T-cell (primary cell): ENCODE measurements around the gene GYS1. TPM values are rescaled to one million over a fixed set of nuclear protein-coding genes. Genes with fewer than 3 reads are reported as not detected.

Source experiments
- ATAC-seq, 4 experiments: fragments of 200-7000 bp in 3 of 4; fragments of 150-1000 bp in 1 of 4; cut with Tn5 transposase; replicated peaks in 1 of 4; 1 replicate in 3 of 4; 2 replicates in 1 of 4; pipeline ENCODE4 v1.10.0; 2021; ENCODE audit warnings: moderate library complexity in 3 of 4, mild to moderate bottlenecking in 2 of 4, moderate number of reproducible peaks in 1 of 4
- CTCF ChIA-PET, 2 donors: fragments of 300-600 bp; sonication (Branson Sonifier 250); formaldehyde crosslinking; loops; one replicate each; lab custom pipeline; 2022; ENCODE audit warnings: antibody characterized with exemption in 2 of 2; lab: Charles Lee
- POLR2A ChIA-PET, 2 donors: fragments of 300-600 bp; sonication (Branson Sonifier 250); formaldehyde crosslinking; loops; one replicate each; lab custom pipeline; 2022; ENCODE audit warnings: antibody characterized with exemption in 2 of 2; lab: Charles Lee
- DNase-seq, 35 experiments: peaks; one replicate each; pipeline versions ENCODE4 v3.0.0 to v3.0.0-alpha.2; 2013 to 2023
- H3K27ac ChIP-seq: one replicate; pipeline ENCODE4 v1.5.1; 2013; ENCODE audit warnings: low read length
- H3K27me3 ChIP-seq, 2 experiments: replicated peaks in 1 of 2; 1 replicate in 1 of 2; 2 replicates in 1 of 2; pipeline versions ENCODE4 v1.6.1 to v1.7.0; 2013; ENCODE audit warnings: low read length in 1 of 2, mixed read lengths in 1 of 2; ENCODE audit not compliant: control insufficient read depth in 2 of 2, insufficient read depth in 2 of 2; ENCODE audit errors: extremely low read depth in 1 of 2
- H3K36me3 ChIP-seq, 2 donors: 1 replicate in 1 of 2; 2 replicates in 1 of 2; pipeline versions ENCODE4 v1.6.1 to v1.7.0; 2013; ENCODE audit warnings: low read length in 1 of 2; ENCODE audit not compliant: control insufficient read depth in 2 of 2, insufficient read depth in 1 of 2; ENCODE audit errors: extremely low read depth in 1 of 2
- H3K4me1 ChIP-seq, 2 experiments: 1 replicate in 1 of 2; 2 replicates in 1 of 2; pipeline versions ENCODE4 v1.6.1 to v1.7.0; 2013; ENCODE audit warnings: low read length in 2 of 2, mixed read lengths in 1 of 2; ENCODE audit not compliant: insufficient read depth in 2 of 2, control insufficient read depth in 1 of 2; ENCODE audit errors: extremely low read depth in 1 of 2
- H3K4me3 ChIP-seq, 2 donors: 1 replicate in 1 of 2; 2 replicates in 1 of 2; pipeline versions ENCODE4 v1.5.1 to v1.7.0; 2013; ENCODE audit warnings: mild to moderate bottlenecking in 2 of 2, low read length in 1 of 2, moderate library complexity in 1 of 2; ENCODE audit not compliant: control insufficient read depth in 1 of 2; ENCODE audit errors: extremely low read depth in 1 of 2
- H3K9me3 ChIP-seq: 2 replicates; pipeline ENCODE4 v1.7.0; 2013
- H3K27ac Mint-ChIP-seq, 2 donors: one replicate each; pipeline ENCODE4 v1.8.0; 2020 to 2021; ENCODE audit warnings: mild to moderate bottlenecking in 2 of 2, mixed read lengths in 2 of 2
- H3K27me3 Mint-ChIP-seq, 2 donors: one replicate each; pipeline ENCODE4 v1.8.0; 2021 to 2022; ENCODE audit warnings: mixed read lengths in 2 of 2
- H3K36me3 Mint-ChIP-seq: one replicate; pipeline ENCODE4 v1.8.0; 2021; ENCODE audit warnings: mixed read lengths
- H3K4me1 Mint-ChIP-seq, 3 donors: one replicate each; pipeline ENCODE4 v1.8.0; 2020 to 2022; ENCODE audit warnings: mixed read lengths in 3 of 3, mild to moderate bottlenecking in 1 of 3
- H3K4me3 Mint-ChIP-seq, 3 donors: one replicate each; pipeline ENCODE4 v1.8.0; 2020 to 2022; ENCODE audit warnings: mild to moderate bottlenecking in 3 of 3, mixed read lengths in 3 of 3, moderate library complexity in 3 of 3
- H3K9me3 Mint-ChIP-seq, 3 donors: one replicate each; pipeline ENCODE4 v1.8.0; 2020 to 2022; ENCODE audit warnings: mixed read lengths in 3 of 3
- WGBS: methylation state at CpG from one replicate; pipeline ENCODE4 v1.1.5; 2013; ENCODE audit warnings: missing lambda C conversion rate; ENCODE audit not compliant: insufficient coverage; 5-methylcytosine and 5-hydroxymethylcytosine counted together
- total RNA-seq, 35 experiments: library from RNA in 6 of 35; stranded (reverse) in 6 of 35; fragments of 120-200 nt in 1 of 35; gene quantifications; one replicate each; pipeline versions ENCODE4 v1.2.1 to v1.2.4 and lab custom pipeline; 2013 to 2026

The GYS1 gene
- total RNA-seq, 5 donors from 2014 or later (not counting 1 experiment from before 2014, with no cell fraction given) = 28.1 to 58.9 (median 52.4) TPM

DNA sequence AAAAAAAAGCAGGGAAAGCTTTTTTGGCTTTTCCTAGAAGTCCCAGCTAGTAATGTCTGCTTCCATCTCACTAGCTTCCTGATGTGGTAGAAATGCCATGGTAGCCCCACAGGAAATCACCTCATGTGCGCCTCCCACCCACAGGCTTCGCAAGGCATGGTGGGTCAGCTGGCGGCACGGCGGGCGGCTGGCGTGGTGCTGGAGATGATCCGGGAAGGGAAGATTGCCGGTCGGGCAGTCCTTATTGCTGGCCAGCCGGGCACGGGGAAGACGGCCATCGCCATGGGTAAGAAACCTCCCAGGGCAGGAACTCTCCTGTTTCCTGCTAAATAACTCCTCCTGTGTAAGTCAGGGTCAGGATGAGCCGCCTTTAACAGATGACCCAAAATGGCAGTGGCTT lies 11.0 kb upstream of the GYS1 start:
- CTCF ChIA-PET = interaction anchor here (0.6 to 0.7 kb wide), 3 partner anchors 22 to 111 kb away, joined by 4 to 5 read pairs (median 4); no protein-coding TSS in a partner anchor
- H3K27ac ChIP-seq = no peak overlapping the region
- H3K9me3 ChIP-seq = no peaks in the 10 kb centered on the region
- POLR2A ChIA-PET = no interaction called here
- DNase-seq (no peak), ATAC-seq (no peak)
- H3K27me3 ChIP-seq = no peaks in the 10 kb centered on the region
- 98% methylated on average over 14 of the region's 15 CpGs for WGBS
- Mint-ChIP-seq H3K27me3 (no peaks in the 10 kb centered on the region), H3K9me3 (no peaks in the 10 kb centered on the region), H3K27ac (no peak overlapping the region), H3K36me3 (peaks cover 23% of the 10 kb centered on the region), H3K4me1 (peaks cover 0 to 10% (median 7%) of the 10 kb centered on the region in 3 donors), H3K4me3 (no peak overlapping the region)
- peaks cover 10 to 42% of the 10 kb centered on the region in 2 donors for H3K36me3 ChIP-seq
- no peak overlapping the region for H3K4me3 ChIP-seq
- H3K4me1 ChIP-seq = peaks cover 0 to 9% of the 10 kb centered on the region in 2 experiments

GRCh38 chr19:48999481-49000325 lies 6.6 kb upstream of the GYS1 start:
- POLR2A ChIA-PET = interaction anchor here in 1 of 2 donors (0.5 to 0.6 kb wide), 2 partner anchors 92 to 354 kb away, joined by 4 to 12 read pairs; no protein-coding TSS in a partner anchor
- no peaks in the 10 kb centered on the region for H3K9me3 ChIP-seq
- peaks cover 4 to 18% of the 10 kb centered on the region in 2 donors for H3K36me3 ChIP-seq
- H3K27me3 ChIP-seq = no peaks in the 10 kb centered on the region
- Mint-ChIP-seq H3K36me3 (peaks cover 11% of the 10 kb centered on the region), H3K4me1 (peaks cover 15 to 21% (median 20%) of the 10 kb centered on the region in 3 donors), H3K27ac (no peak overlapping the region), H3K4me3 (no peak overlapping the region), H3K9me3 (no peaks in the 10 kb centered on the region), H3K27me3 (no peaks in the 10 kb centered on the region)
- WGBS = 71% methylated on average over 14 of the region's 16 CpGs
- no peak overlapping the region for H3K27ac ChIP-seq
- peaks cover 0 to 15% of the 10 kb centered on the region in 2 experiments for H3K4me1 ChIP-seq
- ATAC-seq (peak; percentile 75 to 89 (median 84)), DNase-seq (peak; percentile 42 to 76 (median 63))
- CTCF ChIA-PET = interaction anchor here (0.6 to 1.6 kb wide), 6 partner anchors 9 to 199 kb away, joined by 3 to 7 read pairs (median 5); partner anchors contain the start of gene HSD17B14 (in 1 of the 2)
- no peak overlapping the region for H3K4me3 ChIP-seq

DNA sequence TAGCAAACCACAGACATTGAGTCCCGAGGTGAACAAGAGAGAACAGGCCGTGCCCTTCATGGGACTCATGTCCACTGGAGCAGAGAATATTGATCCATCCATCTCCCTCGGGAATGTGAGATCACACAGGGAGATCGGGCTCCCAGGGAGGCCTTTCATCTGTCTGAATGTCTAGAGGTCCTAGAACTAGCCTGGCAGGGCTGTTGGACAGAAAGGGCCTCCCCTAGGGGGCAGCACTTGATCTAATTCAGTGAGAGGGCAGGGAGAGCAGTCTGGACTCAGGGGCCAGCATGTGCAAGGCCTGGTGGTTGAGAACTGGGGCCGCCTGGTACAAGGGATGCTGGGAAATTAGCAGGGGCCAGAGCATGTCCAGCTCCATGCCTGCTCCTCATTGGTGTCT lies 4.9 kb upstream of the GYS1 start:
- ChIA-PET CTCF (interaction anchor here in 1 of 2 donors (0.5 to 0.9 kb wide), 3 partner anchors 22 to 66 kb away, joined by 3 read pairs; no protein-coding TSS in a partner anchor), POLR2A (interaction anchor here in 1 of 2 donors (0.5 kb wide), 1 partner anchor 25 kb away, joined by 4 read pairs; no protein-coding TSS in a partner anchor)
- no peak overlapping the region for H3K4me3 Mint-ChIP-seq
- Histone ChIP-seq H3K4me3 (no peak overlapping the region), H3K4me1 (peaks cover 3 to 25% of the 10 kb centered on the region in 2 experiments), H3K27me3 (no peaks in the 10 kb centered on the region), H3K27ac (no peak overlapping the region), H3K36me3 (peaks cover 0 to 4% of the 10 kb centered on the region in 2 donors), H3K9me3 (no peaks in the 10 kb centered on the region)
- peaks cover 5% of the 10 kb centered on the region for H3K36me3 Mint-ChIP-seq
- no peaks in the 10 kb centered on the region for H3K9me3 Mint-ChIP-seq
- H3K4me1 Mint-ChIP-seq = peaks cover 27 to 31% (median 30%) of the 10 kb centered on the region in 3 donors
- DNase-seq = peak in 20 of 35 experiments; percentile 20 to 55 (median 34)
- H3K27me3 Mint-ChIP-seq = no peaks in the 10 kb centered on the region
- WGBS = 78% methylated on average over 4 of the region's 5 CpGs
- no peak for ATAC-seq
- no peak overlapping the region for H3K27ac Mint-ChIP-seq

GRCh38 chr19:48994035-48994386 lies 902 bp upstream of the GYS1 start:
- WGBS = 6% methylated on average over 6 of the region's 13 CpGs
- POLR2A ChIA-PET = interaction anchor here (0.5 to 1.1 kb wide), 5 partner anchors 83 to 1883 kb away, joined by 3 to 5 read pairs (median 3); no protein-coding TSS in a partner anchor
- peaks cover 41 to 53% (median 46%) of the 10 kb centered on the region in 3 donors for H3K4me1 Mint-ChIP-seq

DNA sequence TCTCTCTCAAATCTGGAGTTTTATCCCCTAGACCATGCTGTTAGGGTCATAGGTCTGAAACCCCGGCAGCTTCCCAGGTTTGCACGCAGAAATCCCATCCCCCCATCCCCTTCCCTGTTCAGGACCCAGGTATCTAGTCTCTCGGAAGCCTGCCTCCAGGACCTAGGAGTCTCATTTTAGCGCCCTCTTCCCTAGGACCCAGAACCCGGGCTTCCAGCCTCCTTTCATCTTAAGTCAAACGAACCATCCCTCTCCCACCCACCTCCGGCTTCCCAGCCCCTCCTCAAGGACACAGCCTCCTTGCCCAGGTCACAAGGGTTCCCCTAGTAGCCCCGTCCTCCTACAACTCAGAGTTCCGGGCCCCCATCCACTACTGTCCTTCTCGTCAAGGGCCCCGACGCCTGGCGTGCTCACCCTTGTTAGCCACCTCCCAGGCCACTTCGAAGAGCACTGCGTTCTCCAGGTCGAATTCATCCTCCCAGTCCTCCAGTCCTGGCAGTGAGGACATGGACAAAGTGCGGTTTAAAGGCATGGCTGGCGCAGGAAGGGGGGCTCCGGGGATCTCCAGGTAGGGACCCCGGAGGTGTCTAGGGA lies 431 bp downstream of the GYS1 start:
- no peak for ATAC-seq
- H3K36me3 Mint-ChIP-seq = peaks cover 11% of the 10 kb centered on the region

More at GRCh38 chr19:48994035-48994386, 902 bp upstream of the GYS1 start:
- H3K27me3 ChIP-seq = no peaks in the 10 kb centered on the region
- H3K36me3 Mint-ChIP-seq = peaks cover 5% of the 10 kb centered on the region
- peak overlapping the region; percentile 72 to 95 for H3K4me3 ChIP-seq
- H3K9me3 ChIP-seq = no peaks in the 10 kb centered on the region
- ATAC-seq (no peak), DNase-seq (no peak)
- H3K4me3 Mint-ChIP-seq = peak overlapping the region; percentile 92 to 95 (median 94)
- H3K4me1 ChIP-seq = peaks cover 3 to 41% of the 10 kb centered on the region in 2 experiments
- H3K36me3 ChIP-seq = peaks cover 0 to 3% of the 10 kb centered on the region in 2 donors
- no peaks in the 10 kb centered on the region for H3K27me3 Mint-ChIP-seq
- CTCF ChIA-PET = interaction anchor here (0.6 to 1.9 kb wide), 30 partner anchors 11 to 790 kb away, joined by 3 to 16 read pairs (median 4); partner anchors contain the start of genes HSD17B14 (in 1 of the 2), NUCB1 (in 1 of the 2), PIH1D1 (in 1 of the 2) and RPL18 (in 1 of the 2)
- no peaks in the 10 kb centered on the region for H3K9me3 Mint-ChIP-seq
- peak overlapping the region; percentile 86 for H3K27ac ChIP-seq
- peak overlapping the region; percentile 92 to 95 for H3K27ac Mint-ChIP-seq

More for the DNA sequence above, 431 bp downstream of the GYS1 start:
- Mint-ChIP-seq H3K4me1 (peaks cover 37 to 57% (median 46%) of the 10 kb centered on the region in 3 donors), H3K27me3 (no peaks in the 10 kb centered on the region), H3K9me3 (no peaks in the 10 kb centered on the region), H3K27ac (peak overlapping the region; percentile 92 to 95), H3K4me3 (peak overlapping the region; percentile 92 to 95 (median 94))
- peak overlapping the region; percentile 72 for H3K27ac ChIP-seq
- no peaks in the 10 kb centered on the region for H3K9me3 ChIP-seq
- H3K36me3 ChIP-seq = peaks cover 0 to 10% of the 10 kb centered on the region in 2 donors
- CTCF ChIA-PET = interaction anchor here (0.9 to 1.9 kb wide), 18 partner anchors 9 to 858 kb away, joined by 3 to 16 read pairs (median 4); partner anchors contain the start of genes NUCB1 (in 1 of the 2) and PTOV1 (in 1 of the 2)
- DNase-seq = peak in 4 of 35 experiments; percentile 11 to 13 (median 11)
- peak overlapping the region; percentile 84 to 95 for H3K4me3 ChIP-seq
- H3K4me1 ChIP-seq = peaks cover 3 to 41% of the 10 kb centered on the region in 2 experiments
- POLR2A ChIA-PET = interaction anchor here in 1 of 2 donors (0.6 to 1.1 kb wide), 3 partner anchors 121 to 882 kb away, joined by 3 to 5 read pairs (median 3); partner anchors contain the start of gene PLA2G4C
- 0% methylated on average over 16 of the region's 20 CpGs for WGBS
- no peaks in the 10 kb centered on the region for H3K27me3 ChIP-seq
